ACC112 (cell line): ENCODE results near the gene DLG1.

ENCODE experiments used
- H2AFZ ChIP-seq: fragments of 200-600 bp; sonication (generic); one replicate; pipeline ENCODE4 v1.6.0; 2017; ENCODE audit warnings: antibody characterized with exemption, low read length; ENCODE audit not compliant: unreplicated experiment
- H3K27ac ChIP-seq: fragments of 200-600 bp; sonication (generic); 2 replicates; pipeline ENCODE4 v1.5.1; 2014; ENCODE audit warnings: low read depth, mild to moderate bottlenecking, antibody characterized with exemption, low read length, moderate library complexity
- H3K27me3 ChIP-seq: fragments of 200-600 bp; sonication (generic); 2 replicates; pipeline ENCODE4 v1.6.1; 2014; ENCODE audit warnings: mild to moderate bottlenecking, antibody characterized with exemption, low read length, moderate library complexity, mixed read lengths; ENCODE audit not compliant: insufficient read depth
- H3K36me3 ChIP-seq: fragments of 200-600 bp; sonication (generic); 2 replicates; pipeline ENCODE4 v1.6.1; 2016; ENCODE audit warnings: mild to moderate bottlenecking, antibody characterized with exemption, low read length, moderate library complexity, mixed read lengths; ENCODE audit not compliant: insufficient read depth
- H3K4me1 ChIP-seq: fragments of 200-600 bp; sonication (generic); one replicate; pipeline ENCODE4 v1.6.1; 2016; ENCODE audit warnings: low read length, mixed read lengths; ENCODE audit not compliant: insufficient read depth, unreplicated experiment, control insufficient read depth
- H3K4me3 ChIP-seq: fragments of 200-600 bp; sonication (generic); 2 replicates; pipeline ENCODE4 v1.5.1; 2014; ENCODE audit warnings: mild to moderate bottlenecking, low read depth, low read length
- H3K79me2 ChIP-seq: fragments of 200-600 bp; sonication (generic); one replicate; pipeline ENCODE4 v1.6.0; 2016; ENCODE audit warnings: low read length; ENCODE audit not compliant: control insufficient read depth, unreplicated experiment, insufficient read depth

Gene DLG1

DNA sequence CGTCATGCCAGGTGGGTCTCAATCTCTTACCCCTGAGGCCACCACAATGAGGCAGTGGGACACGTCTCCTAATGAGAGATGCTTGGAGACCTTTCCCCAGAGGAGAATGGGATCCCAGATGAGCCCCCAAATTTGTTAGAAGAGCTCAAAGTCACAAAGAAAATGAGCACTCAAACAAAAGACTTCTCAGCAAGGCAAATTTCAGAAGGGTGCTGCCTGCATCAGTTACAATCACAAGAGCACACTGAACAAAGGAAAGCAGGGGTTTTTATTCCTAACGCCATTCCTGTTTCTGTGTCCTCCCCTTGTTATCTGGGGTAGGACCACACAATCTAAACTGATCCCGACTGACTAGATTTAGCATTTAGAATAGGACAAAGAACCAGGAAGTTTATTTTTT is 50.1 kb downstream of the DLG1 start:
- peaks cover 51% of the 10 kb centered on the region for H3K36me3 ChIP-seq
- no peak overlapping the region for H2AFZ ChIP-seq
- no peak overlapping the region for H3K4me3 ChIP-seq
- peaks cover 89% of the 10 kb centered on the region for H3K79me2 ChIP-seq
- no peaks in the 10 kb centered on the region for H3K4me1 ChIP-seq
- H3K27ac ChIP-seq = no peak overlapping the region
- no peaks in the 10 kb centered on the region for H3K27me3 ChIP-seq

DNA sequence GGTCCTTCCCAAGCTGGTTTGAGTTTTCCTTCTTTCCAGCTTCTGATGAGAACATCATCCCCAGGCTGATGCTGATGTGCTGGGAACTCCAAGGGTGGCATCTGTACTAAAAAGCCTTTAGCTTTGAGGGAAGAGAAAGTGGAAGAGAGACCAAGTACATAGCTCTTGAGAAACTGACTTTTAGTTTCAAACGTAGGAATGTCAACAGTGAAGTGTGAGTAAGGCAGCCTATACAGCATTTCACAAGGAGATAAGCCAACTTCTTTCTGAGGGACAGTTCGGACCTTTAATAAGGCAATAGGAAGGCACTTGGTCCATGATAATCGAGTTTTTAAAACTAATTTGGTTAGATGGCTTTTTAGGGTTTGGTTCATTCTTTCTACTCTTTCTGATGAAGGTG is 53.7 kb downstream of the DLG1 start:
- peaks cover 92% of the 10 kb centered on the region for H3K79me2 ChIP-seq
- H2AFZ ChIP-seq = no peak overlapping the region
- H3K4me3 ChIP-seq = no peak overlapping the region
- H3K36me3 ChIP-seq = peaks cover 57% of the 10 kb centered on the region
- no peaks in the 10 kb centered on the region for H3K4me1 ChIP-seq
- H3K27ac ChIP-seq = no peak overlapping the region
- H3K27me3 ChIP-seq = no peaks in the 10 kb centered on the region

DNA sequence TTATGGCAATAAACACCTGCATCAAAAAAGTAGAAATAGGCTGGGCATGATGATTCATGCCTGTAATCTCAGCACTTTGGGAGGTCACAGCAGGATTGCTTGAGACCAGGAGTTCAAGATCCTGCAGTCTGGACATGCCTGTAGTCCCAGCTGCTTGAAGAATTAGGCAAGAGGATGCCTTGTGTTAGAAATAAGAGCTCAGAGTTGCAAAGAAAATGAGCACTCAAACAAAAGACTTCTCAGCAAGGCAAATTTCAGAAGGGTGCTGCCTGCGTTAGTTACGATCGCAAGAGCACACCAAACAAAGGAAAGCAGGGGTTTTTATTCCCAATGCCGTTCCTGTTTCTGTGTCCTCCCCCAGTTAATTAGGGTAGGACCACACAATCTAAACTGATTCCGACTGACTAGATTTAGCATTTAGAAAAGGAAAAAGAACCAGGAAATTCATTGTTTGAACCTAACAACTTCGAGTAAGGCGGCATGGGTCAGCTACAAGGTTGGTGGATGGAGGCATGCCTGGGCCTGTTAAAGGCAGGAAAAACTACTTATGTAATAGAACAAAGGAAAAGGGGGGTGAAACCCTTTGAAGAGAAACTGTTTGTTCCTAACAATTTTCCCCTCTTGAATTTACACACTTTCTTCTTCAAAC is 55.5 kb downstream of the DLG1 start:
- H3K4me3 ChIP-seq = no peak overlapping the region
- H3K79me2 ChIP-seq = peaks cover 93% of the 10 kb centered on the region
- H3K4me1 ChIP-seq = peaks cover 6% of the 10 kb centered on the region
- no peak overlapping the region for H3K27ac ChIP-seq
- no peaks in the 10 kb centered on the region for H3K27me3 ChIP-seq
- peaks cover 41% of the 10 kb centered on the region for H3K36me3 ChIP-seq
- no peak overlapping the region for H2AFZ ChIP-seq

DNA sequence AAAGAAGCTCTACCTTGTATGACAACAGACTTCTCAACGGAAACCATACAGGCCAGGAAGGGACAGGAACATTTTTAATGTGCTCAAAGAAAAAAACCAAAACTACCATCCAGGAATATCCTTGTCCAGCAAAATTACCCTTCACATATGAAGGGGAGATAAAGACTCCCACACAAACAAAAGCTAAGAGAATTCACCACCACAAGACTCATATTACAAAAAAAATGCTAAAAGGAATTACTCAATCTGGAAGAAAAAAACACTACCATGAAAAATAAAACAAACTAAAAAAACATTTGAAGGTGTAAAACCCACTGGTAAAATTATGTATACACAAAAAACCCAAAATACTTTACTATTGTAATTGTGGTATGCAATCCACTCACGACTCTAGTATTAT is 57.2 kb downstream of the DLG1 start:
- peaks cover 36% of the 10 kb centered on the region for H3K36me3 ChIP-seq
- H3K27me3 ChIP-seq = no peaks in the 10 kb centered on the region
- H3K27ac ChIP-seq = no peak overlapping the region
- no peak overlapping the region for H2AFZ ChIP-seq
- peaks cover 6% of the 10 kb centered on the region for H3K4me1 ChIP-seq
- peaks cover 93% of the 10 kb centered on the region for H3K79me2 ChIP-seq
- H3K4me3 ChIP-seq = no peak overlapping the region

DNA sequence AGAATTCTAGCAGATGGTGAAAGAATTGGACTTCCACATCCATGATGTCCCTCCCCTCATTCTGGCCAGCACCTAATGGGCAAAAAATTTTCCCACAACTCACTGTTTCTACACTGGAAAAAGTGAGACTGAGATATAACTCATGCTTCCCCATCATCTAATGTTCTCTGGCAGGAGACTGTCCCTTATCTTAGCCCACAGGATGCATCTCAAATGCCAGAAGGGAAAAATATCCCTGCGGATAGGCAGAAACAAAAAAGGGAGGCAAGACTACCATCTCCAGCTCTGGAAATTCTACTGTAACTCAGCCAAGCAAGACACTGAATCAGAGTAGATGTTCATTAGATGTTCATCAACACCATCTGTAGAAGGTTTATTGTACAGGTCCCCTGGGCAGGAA is 58.6 kb downstream of the DLG1 start:
- Histone ChIP-seq H3K27me3 (no peaks in the 10 kb centered on the region), H2AFZ (no peak overlapping the region), H3K4me3 (no peak overlapping the region), H3K4me1 (peaks cover 6% of the 10 kb centered on the region), H3K27ac (no peak overlapping the region), H3K36me3 (peaks cover 35% of the 10 kb centered on the region), H3K79me2 (peaks cover 95% of the 10 kb centered on the region)

DNA sequence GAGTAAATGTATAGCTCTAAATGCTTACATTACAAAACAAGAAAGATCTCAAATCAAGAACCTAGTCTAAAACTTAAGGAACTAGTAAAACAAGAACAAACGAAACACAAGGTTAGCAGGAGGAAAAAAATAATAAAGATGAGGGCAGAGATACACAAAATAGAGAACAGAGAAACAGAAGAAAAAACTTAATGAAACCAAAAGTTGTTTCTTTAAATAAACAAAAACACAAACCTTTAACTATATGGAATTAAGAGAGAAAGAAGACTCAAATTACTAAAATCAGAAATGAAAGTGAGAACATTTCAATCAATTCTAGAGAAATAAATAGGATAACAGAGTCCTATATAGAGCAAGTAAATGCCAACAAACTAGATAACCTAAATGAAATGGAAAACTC is 59.6 kb downstream of the DLG1 start:
- H3K36me3 ChIP-seq = peaks cover 25% of the 10 kb centered on the region
- peaks cover 97% of the 10 kb centered on the region for H3K79me2 ChIP-seq
- peaks cover 6% of the 10 kb centered on the region for H3K4me1 ChIP-seq
- H3K27ac ChIP-seq = no peak overlapping the region
- no peaks in the 10 kb centered on the region for H3K27me3 ChIP-seq
- no peak overlapping the region for H3K4me3 ChIP-seq
- H2AFZ ChIP-seq = no peak overlapping the region

DNA sequence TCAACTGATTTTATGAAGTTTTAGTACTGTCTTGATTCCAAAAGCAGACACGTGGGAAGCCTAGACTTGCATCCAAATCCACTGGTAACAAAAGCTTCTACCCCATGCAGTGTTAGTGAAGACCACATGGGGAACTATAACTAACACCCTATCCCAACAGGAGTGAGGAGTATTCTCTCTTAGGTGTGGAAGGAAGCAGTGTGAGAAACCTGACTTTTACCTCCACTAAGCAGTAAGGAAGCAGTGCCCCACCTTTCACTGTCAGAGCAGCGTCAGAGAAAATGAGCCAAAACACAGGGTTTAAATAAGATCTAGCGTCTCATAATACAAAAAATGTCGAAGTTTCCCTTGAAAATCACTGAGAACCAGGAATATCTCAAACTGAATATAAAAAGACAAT is 60.5 kb downstream of the DLG1 start:
- Histone ChIP-seq H3K4me3 (no peak overlapping the region), H3K79me2 (peaks cover 91% of the 10 kb centered on the region), H3K4me1 (peaks cover 6% of the 10 kb centered on the region), H3K27me3 (no peaks in the 10 kb centered on the region), H3K27ac (no peak overlapping the region), H2AFZ (no peak overlapping the region), H3K36me3 (peaks cover 16% of the 10 kb centered on the region; the same call in 1 of the 2 replicates)

DNA sequence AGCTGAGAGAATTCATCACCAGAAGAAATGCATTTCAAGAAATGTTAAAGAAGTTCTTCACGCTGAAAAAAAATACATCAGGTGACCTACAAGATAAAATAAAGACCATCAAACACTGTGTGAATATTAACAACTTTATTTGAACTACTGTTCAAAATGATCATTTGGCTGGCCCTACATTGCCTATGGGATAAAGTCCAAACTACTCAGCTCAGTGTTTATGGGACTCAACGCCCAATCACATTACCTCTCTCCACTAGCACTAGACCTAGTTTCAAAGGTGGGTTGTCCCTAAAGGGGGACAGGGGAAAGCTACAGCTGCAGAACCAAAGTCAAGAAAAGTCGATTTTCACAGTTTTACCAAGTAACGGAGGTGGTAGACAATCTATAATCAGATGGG is 62.0 kb downstream of the DLG1 start:
- no peaks in the 10 kb centered on the region for H3K27me3 ChIP-seq
- H3K4me3 ChIP-seq = no peak overlapping the region
- no peak overlapping the region for H2AFZ ChIP-seq
- H3K27ac ChIP-seq = no peak overlapping the region
- H3K36me3 ChIP-seq = 0 out of 2 replicates have a peak, but pooled peaks cover 11% of the 10 kb centered on the region
- H3K79me2 ChIP-seq = peaks cover 91% of the 10 kb centered on the region
- peaks cover 6% of the 10 kb centered on the region for H3K4me1 ChIP-seq

DNA sequence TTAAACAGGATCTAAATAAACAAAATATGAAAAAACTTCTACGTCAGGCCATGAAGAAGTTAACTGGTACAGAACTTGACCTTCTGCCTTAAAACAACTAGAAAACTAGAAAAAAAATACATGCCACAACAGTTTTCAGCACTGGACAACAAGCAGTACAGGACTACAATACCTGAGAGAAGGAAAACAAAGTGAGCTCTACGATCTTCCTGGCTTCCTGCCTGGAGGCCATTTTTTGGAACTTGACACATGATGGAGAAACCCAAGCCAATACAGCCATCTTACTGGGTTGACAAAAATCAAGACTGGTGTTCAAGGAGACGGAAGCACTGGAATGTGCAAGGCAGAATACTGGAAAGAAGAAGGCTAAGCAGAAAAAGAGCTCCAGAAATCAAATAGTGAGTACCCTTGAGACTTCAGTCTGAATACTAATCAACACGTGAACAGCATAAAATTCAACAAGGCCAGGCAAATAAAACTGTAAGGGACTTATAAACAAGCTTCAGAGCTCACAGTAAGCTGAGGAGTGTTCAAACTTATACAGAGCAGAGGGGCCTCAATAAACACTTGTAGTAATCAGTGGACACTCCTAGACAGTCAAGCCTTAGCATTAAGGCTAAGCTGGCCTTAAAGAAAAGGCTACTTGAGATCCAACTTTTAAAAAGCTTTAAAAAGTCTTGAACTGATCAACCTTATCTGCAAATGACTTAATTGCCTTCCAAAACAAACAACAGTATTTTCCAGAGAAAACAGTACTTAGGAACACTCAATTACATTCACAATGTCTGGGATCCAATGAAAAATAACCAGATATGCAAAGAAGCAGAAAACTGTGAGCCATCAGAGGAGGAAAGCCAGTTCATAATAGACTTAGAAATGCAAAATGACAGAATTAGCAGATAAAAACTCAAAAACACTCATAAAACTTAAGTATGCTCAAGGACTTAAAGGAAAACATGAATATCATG is 63.2 kb downstream of the DLG1 start:
- Histone ChIP-seq H3K27ac (no peak overlapping the region), H3K4me1 (peaks cover 6% of the 10 kb centered on the region), H3K79me2 (peaks cover 90% of the 10 kb centered on the region), H3K36me3 (0 out of 2 replicates have a peak, but pooled peaks cover 11% of the 10 kb centered on the region), H3K4me3 (no peak overlapping the region), H3K27me3 (no peaks in the 10 kb centered on the region), H2AFZ (no peak overlapping the region)

DNA sequence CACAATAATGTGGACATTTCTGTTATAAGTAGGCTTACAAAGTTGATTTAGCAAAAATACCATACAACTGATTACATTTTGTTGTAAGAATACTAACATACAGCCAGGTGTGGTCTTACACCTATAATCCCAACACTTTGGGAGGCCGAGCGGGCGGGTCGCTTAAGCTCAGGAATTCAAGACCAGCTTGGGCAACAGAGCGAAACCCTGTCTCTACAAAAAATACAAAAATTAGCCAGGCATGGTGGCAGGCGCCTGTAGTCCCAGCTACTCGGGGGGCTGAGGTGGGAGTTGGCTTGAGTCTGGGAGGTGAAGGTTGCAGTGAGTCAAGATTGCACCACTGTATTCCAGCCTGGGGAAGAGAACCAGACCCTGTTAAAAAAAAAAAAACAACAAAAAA is 67.1 kb downstream of the DLG1 start:
- Histone ChIP-seq H3K79me2 (peaks cover 81% of the 10 kb centered on the region), H3K27ac (no peak overlapping the region), H2AFZ (no peak overlapping the region), H3K4me1 (peaks cover 20% of the 10 kb centered on the region), H3K27me3 (no peaks in the 10 kb centered on the region), H3K36me3 (0 out of 2 replicates have a peak, but pooled peaks cover 8% of the 10 kb centered on the region), H3K4me3 (no peak overlapping the region)
